Stimulated activated effector memory CD8-positive, alpha-beta T cell treated with anti-CD3 and anti-CD28 coated beads, Interleukin-12 subunit alpha, Interleukin-12 subunit beta, amount 100 ng/mL, for 72 hours (primary cell): ENCODE data around the gene CDKN2D.
A peak's percentile ranks its signal among the peaks of the same experiment; 100 is the strongest.
"Not testable (repeated sequence)": the region's sequence is repeated elsewhere in the genome, so short reads cannot be mapped to it uniquely, and the experiment has no call there.

ENCODE experiments used
- ATAC-seq: fragments of 150-1000 bp; cut with Tn5 transposase; 2 replicates; pipeline ENCODE4 v1.10.0; 2021
- DNase-seq, 2 donors: peaks; one replicate each; pipeline ENCODE4 v3.0.0; 2021 to 2022; ENCODE audit warnings: low spot score in 2 of 2
- H3K27ac Mint-ChIP-seq: one replicate; pipeline ENCODE4 v1.8.0; 2022; ENCODE audit warnings: mild to moderate bottlenecking, mixed read lengths
- H3K36me3 Mint-ChIP-seq: one replicate; pipeline ENCODE4 v1.8.0; 2022; ENCODE audit warnings: mild to moderate bottlenecking, mixed read lengths
- H3K4me1 Mint-ChIP-seq: one replicate; pipeline ENCODE4 v1.8.0; 2022; ENCODE audit warnings: mixed read lengths
- H3K4me3 Mint-ChIP-seq: one replicate; pipeline ENCODE4 v1.8.0; 2022; ENCODE audit warnings: mild to moderate bottlenecking, mixed read lengths
- H3K9me3 Mint-ChIP-seq: one replicate; pipeline ENCODE4 v1.8.0; 2022; ENCODE audit warnings: mixed read lengths

The CDKN2D gene

GRCh38 chr19:10587839-10588150 lies 19.0 kb upstream of the CDKN2D start:
- Mint-ChIP-seq H3K9me3 (no peaks in the 10 kb centered on the region), H3K27ac (no peak overlapping the region), H3K4me3 (no peak overlapping the region), H3K4me1 (peaks cover 26% of the 10 kb centered on the region), H3K36me3 (peaks cover 6% of the 10 kb centered on the region)
- DNase-seq (no peak), ATAC-seq (no peak)

GRCh38 chr19:10587022-10587838 lies 18.5 kb upstream of the CDKN2D start, which contains the start of gene AP1M2:
Gene AP1M2 (minus strand): TSS chr19:10587312. CDS start chr19:10587231, 81 bp downstream.
- H3K4me3 Mint-ChIP-seq: no peak within 1 kb of the TSS
- no peak for ATAC-seq
- no peak for DNase-seq
- peaks cover 6% of the 10 kb centered on the region for H3K36me3 Mint-ChIP-seq
- no peak within 1 kb of the TSS for H3K27ac Mint-ChIP-seq
- H3K4me1 Mint-ChIP-seq: peaks cover 26% of the 10 kb centered on the region
- no peaks in the 10 kb centered on the region for H3K9me3 Mint-ChIP-seq

- no peak for ATAC-seq
- Mint-ChIP-seq H3K27ac (no peak overlapping the region), H3K36me3 (peaks cover 6% of the 10 kb centered on the region)
Observed at GRCh38 chr19:10586396-10586795, 17.6 kb upstream of the CDKN2D start.

GRCh38 chr19:10583036-10583776 lies 14.4 kb upstream of the CDKN2D start:
- no peak for DNase-seq
- Mint-ChIP-seq H3K36me3 (peaks cover 6% of the 10 kb centered on the region), H3K27ac (no peak overlapping the region), H3K9me3 (no peaks in the 10 kb centered on the region), H3K4me3 (no peak overlapping the region), H3K4me1 (peaks cover 34% of the 10 kb centered on the region)
- ATAC-seq: no peak

More at GRCh38 chr19:10586396-10586795, 17.6 kb upstream of the CDKN2D start:
- no peak for DNase-seq
- H3K9me3 Mint-ChIP-seq: no peaks in the 10 kb centered on the region
- H3K4me3 Mint-ChIP-seq: no peak overlapping the region
- peaks cover 26% of the 10 kb centered on the region for H3K4me1 Mint-ChIP-seq

- Mint-ChIP-seq H3K27ac (no peak overlapping the region), H3K4me3 (no peak overlapping the region), H3K36me3 (peaks cover 6% of the 10 kb centered on the region), H3K4me1 (peaks cover 25% of the 10 kb centered on the region), H3K9me3 (no peaks in the 10 kb centered on the region)
- no peak for DNase-seq
- ATAC-seq: no peak
Observed at GRCh38 chr19:10582091-10582490, 13.3 kb upstream of the CDKN2D start.

- ATAC-seq (peak; percentile 89), DNase-seq (peak; percentile 86 to 94)
- Mint-ChIP-seq H3K36me3 (peaks cover 6% of the 10 kb centered on the region), H3K4me3 (no peak overlapping the region), H3K4me1 (peaks cover 25% of the 10 kb centered on the region), H3K27ac (no peak overlapping the region), H3K9me3 (no peaks in the 10 kb centered on the region)
Observed at GRCh38 chr19:10580979-10581631, 12.3 kb upstream of the CDKN2D start.

- Mint-ChIP-seq H3K9me3 (no peaks in the 10 kb centered on the region), H3K4me1 (peaks cover 8% of the 10 kb centered on the region), H3K36me3 (no peaks in the 10 kb centered on the region), H3K4me3 (no peak overlapping the region), H3K27ac (no peak overlapping the region)
- no peak for DNase-seq
- no peak for ATAC-seq
Observed at GRCh38 chr19:10577951-10578350, 9.2 kb upstream of the CDKN2D start.

- no peak for ATAC-seq
- H3K27ac Mint-ChIP-seq: no peak overlapping the region
- peaks cover 12% of the 10 kb centered on the region for H3K4me1 Mint-ChIP-seq
- H3K36me3 Mint-ChIP-seq: peaks cover 6% of the 10 kb centered on the region
- H3K4me3 Mint-ChIP-seq: no peak overlapping the region
- no peaks in the 10 kb centered on the region for H3K9me3 Mint-ChIP-seq
- no peak for DNase-seq
Observed at GRCh38 chr19:10575011-10575716, 6.4 kb upstream of the CDKN2D start.

GRCh38 chr19:10574462-10574861 lies 5.7 kb upstream of the CDKN2D start:
- H3K27ac Mint-ChIP-seq: no peak overlapping the region
- H3K36me3 Mint-ChIP-seq: peaks cover 7% of the 10 kb centered on the region
- H3K4me3 Mint-ChIP-seq: no peak overlapping the region
- H3K9me3 Mint-ChIP-seq: no peaks in the 10 kb centered on the region
- ATAC-seq (no peak), DNase-seq (peak in 1 of 2 donors; percentile 46)
- peaks cover 14% of the 10 kb centered on the region for H3K4me1 Mint-ChIP-seq

- ATAC-seq, H3K4me3 Mint-ChIP-seq, H3K27ac Mint-ChIP-seq, DNase-seq, H3K9me3 Mint-ChIP-seq: not testable (repeated sequence)
- H3K36me3 Mint-ChIP-seq: peaks cover 14% of the 10 kb centered on the region
- peaks cover 21% of the 10 kb centered on the region for H3K4me1 Mint-ChIP-seq
Observed at GRCh38 chr19:10573793-10574192, 5.0 kb upstream of the CDKN2D start.

GRCh38 chr19:10568062-10568825 lies 535 bp downstream of the CDKN2D start:
- no peaks in the 10 kb centered on the region for H3K9me3 Mint-ChIP-seq

GRCh38 chr19:10567656-10568055 lies 1.1 kb downstream of the CDKN2D start:
- DNase-seq (peak in 1 of 2 donors; percentile 58), ATAC-seq (no peak)
- Mint-ChIP-seq H3K9me3 (no peaks in the 10 kb centered on the region), H3K4me3 (peak overlapping the region; percentile 98), H3K4me1 (peaks cover 64% of the 10 kb centered on the region), H3K36me3 (peaks cover 68% of the 10 kb centered on the region), H3K27ac (peak overlapping the region; percentile 93)

More at GRCh38 chr19:10568062-10568825, 535 bp downstream of the CDKN2D start:
- Mint-ChIP-seq H3K4me3 (peak overlapping the region; percentile 98), H3K36me3 (peaks cover 63% of the 10 kb centered on the region), H3K4me1 (peaks cover 62% of the 10 kb centered on the region), H3K27ac (peak overlapping the region; percentile 93)
- DNase-seq (no peak), ATAC-seq (peak; percentile 34)

- ATAC-seq (peak; percentile 46), DNase-seq (peak; percentile 42 to 87)
- peaks cover 62% of the 10 kb centered on the region for H3K4me1 Mint-ChIP-seq
- no peaks in the 10 kb centered on the region for H3K9me3 Mint-ChIP-seq
- H3K4me3 Mint-ChIP-seq: peak overlapping the region; percentile 98
- H3K27ac Mint-ChIP-seq: peak overlapping the region; percentile 93
- peaks cover 70% of the 10 kb centered on the region for H3K36me3 Mint-ChIP-seq
Observed at GRCh38 chr19:10566658-10567410, 1.9 kb downstream of the CDKN2D start.

- no peaks in the 10 kb centered on the region for H3K9me3 Mint-ChIP-seq
- H3K4me3 Mint-ChIP-seq: peak overlapping the region; percentile 98
- H3K4me1 Mint-ChIP-seq: peaks cover 67% of the 10 kb centered on the region
- ATAC-seq (no peak), DNase-seq (no peak)
- H3K27ac Mint-ChIP-seq: peak overlapping the region; percentile 93
- peaks cover 75% of the 10 kb centered on the region for H3K36me3 Mint-ChIP-seq
Observed at GRCh38 chr19:10566408-10566657, 2.4 kb downstream of the CDKN2D start.
